Endodermal cell (in vitro differentiated cells): ENCODE measurements around the gene RFX4. TPM values are rescaled to one million over a fixed set of nuclear protein-coding genes. Genes with fewer than 3 reads are reported as not detected.
A peak's percentile ranks its signal among the peaks of the same experiment; 100 is the strongest.

Experiments used
- DNase-seq: peaks from one replicate; pipeline ENCODE4 v3.0.0-alpha.2; 2017
- H3K27ac ChIP-seq: 2 replicates; pipeline ENCODE4 v1.5.1; 2013; ENCODE audit warnings: mild to moderate bottlenecking, low read depth, low read length, moderate library complexity
- H3K27me3 ChIP-seq: 2 replicates; pipeline ENCODE4 v1.6.1; 2013; ENCODE audit warnings: mild to moderate bottlenecking, low read length, moderate library complexity; ENCODE audit not compliant: insufficient read depth, control insufficient read depth, poor library complexity, severe bottlenecking
- H3K36me3 ChIP-seq: 2 replicates; pipeline ENCODE4 v1.7.0; 2013; ENCODE audit warnings: mild to moderate bottlenecking, low read length, moderate library complexity; ENCODE audit not compliant: control insufficient read depth, insufficient read depth
- H3K4me1 ChIP-seq: one replicate; pipeline ENCODE4 v1.7.0; 2013; ENCODE audit warnings: low read length; ENCODE audit not compliant: control insufficient read depth, insufficient read depth
- H3K4me3 ChIP-seq: 2 replicates; pipeline ENCODE4 v1.5.1; 2013; ENCODE audit warnings: mild to moderate bottlenecking, low read length, moderate library complexity
- H3K9ac ChIP-seq: 2 replicates; pipeline ENCODE4 v1.6.1; 2013; ENCODE audit warnings: mild to moderate bottlenecking, low read length, moderate library complexity; ENCODE audit not compliant: poor library complexity, severe bottlenecking; ENCODE audit errors: extremely low read depth
- H3K9me3 ChIP-seq: 2 replicates; pipeline ENCODE4 v1.6.1; 2013; ENCODE audit warnings: mild to moderate bottlenecking, low read length, moderate library complexity; ENCODE audit not compliant: control insufficient read depth
- H3K27ac Mint-ChIP-seq: 2 replicates; pipeline ENCODE4 v1.8.0; 2020; ENCODE audit warnings: mixed read lengths
- H3K27me3 Mint-ChIP-seq: 2 replicates; pipeline ENCODE4 v1.8.0; 2021; ENCODE audit warnings: mild to moderate bottlenecking, mixed read lengths; ENCODE audit not compliant: insufficient read depth
- H3K36me3 Mint-ChIP-seq: 2 replicates; pipeline ENCODE4 v1.8.0; 2020; ENCODE audit warnings: low read depth, mixed read lengths
- H3K4me1 Mint-ChIP-seq: 2 replicates; pipeline ENCODE4 v1.8.0; 2020; ENCODE audit warnings: mixed read lengths
- H3K4me3 Mint-ChIP-seq: 2 replicates; pipeline ENCODE4 v1.8.0; 2020; ENCODE audit warnings: mild to moderate bottlenecking, moderate library complexity, mixed read lengths
- H3K9me3 Mint-ChIP-seq: 2 replicates; pipeline ENCODE4 v1.8.0; 2020; ENCODE audit warnings: mild to moderate bottlenecking, mixed read lengths
- WGBS, 2 experiments: methylation state at CpG; one replicate each; pipeline versions ENCODE4 v1.1.5 to v1.1.7; 2013; ENCODE audit warnings: missing lambda C conversion rate in 2 of 2, mixed read lengths in 1 of 2; ENCODE audit not compliant: insufficient coverage in 1 of 2, insufficient read length in 1 of 2; 5-methylcytosine and 5-hydroxymethylcytosine counted together
- total RNA-seq, 2 donors: library from RNA; stranded (reverse); fragmentation: NEBNext Ultra II Directional in 1 of 2; extraction: Animal tissue kit (Norgen Biotek cat#: 25700) in 1 of 2; gene quantifications; 2 replicates in 1 of 2; 3 replicates in 1 of 2; pipeline ENCODE4 v1.2.1, GENCODE V29; 2021
- TF ChIP-seq, protein P1 (sequence below): fragments of 200-600 bp; sonication (generic); conservative IDR thresholded peaks from 2 replicates; pipeline ENCODE4 v1.5.0; 2021; ENCODE audit warnings: antibody characterized with exemption, mild to moderate bottlenecking

The RFX4 gene
- total RNA-seq, 2 donors from 2014 or later: 0.09 to 0.86 TPM

DNA sequence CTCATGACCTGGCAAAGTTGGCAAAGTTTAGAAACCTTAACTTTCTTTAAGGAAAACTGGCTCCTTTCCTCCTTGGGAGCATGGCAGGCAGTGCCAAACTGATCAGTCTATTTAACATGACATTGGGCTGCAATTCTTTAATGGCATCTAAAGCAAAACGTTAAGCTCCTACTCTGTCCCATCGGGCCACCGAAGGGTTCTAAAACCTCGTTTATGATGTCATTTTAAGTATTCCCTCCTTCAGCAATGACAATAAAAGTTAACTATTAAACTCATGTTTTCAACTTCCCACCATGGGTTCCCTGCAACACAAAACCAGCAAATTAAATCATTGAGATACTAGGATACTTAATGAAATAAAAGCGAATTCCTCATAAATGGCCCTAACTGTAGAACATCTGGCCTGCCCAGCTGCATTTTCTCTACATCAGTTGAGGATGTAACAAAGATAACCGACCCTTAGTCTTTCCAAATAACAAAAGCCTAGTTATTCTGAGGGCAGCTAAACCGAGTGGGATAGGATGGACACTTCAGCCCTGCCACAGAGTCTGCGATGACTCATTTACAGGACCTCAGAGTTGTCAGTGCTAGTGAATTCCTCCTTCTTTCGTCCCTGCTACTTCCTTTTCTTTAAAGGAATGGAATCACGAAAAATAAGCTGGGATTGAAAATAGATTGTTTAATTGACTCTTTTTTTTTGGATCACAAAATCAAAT lies 157.2 kb downstream of the RFX4 start:
- peak; percentile 59 for DNase-seq
- Mint-ChIP-seq H3K9me3 (no peaks in the 10 kb centered on the region), H3K4me3 (no peak overlapping the region), H3K36me3 (no peaks in the 10 kb centered on the region), H3K27me3 (no peaks in the 10 kb centered on the region), H3K27ac (no peak overlapping the region), H3K4me1 (peaks cover 23% of the 10 kb centered on the region)
- no peak overlapping the region for H3K4me3 ChIP-seq
- H3K27me3 ChIP-seq: no peaks in the 10 kb centered on the region
- H3K4me1 ChIP-seq: no peaks in the 10 kb centered on the region
- TF ChIP-seq, protein P1, sequence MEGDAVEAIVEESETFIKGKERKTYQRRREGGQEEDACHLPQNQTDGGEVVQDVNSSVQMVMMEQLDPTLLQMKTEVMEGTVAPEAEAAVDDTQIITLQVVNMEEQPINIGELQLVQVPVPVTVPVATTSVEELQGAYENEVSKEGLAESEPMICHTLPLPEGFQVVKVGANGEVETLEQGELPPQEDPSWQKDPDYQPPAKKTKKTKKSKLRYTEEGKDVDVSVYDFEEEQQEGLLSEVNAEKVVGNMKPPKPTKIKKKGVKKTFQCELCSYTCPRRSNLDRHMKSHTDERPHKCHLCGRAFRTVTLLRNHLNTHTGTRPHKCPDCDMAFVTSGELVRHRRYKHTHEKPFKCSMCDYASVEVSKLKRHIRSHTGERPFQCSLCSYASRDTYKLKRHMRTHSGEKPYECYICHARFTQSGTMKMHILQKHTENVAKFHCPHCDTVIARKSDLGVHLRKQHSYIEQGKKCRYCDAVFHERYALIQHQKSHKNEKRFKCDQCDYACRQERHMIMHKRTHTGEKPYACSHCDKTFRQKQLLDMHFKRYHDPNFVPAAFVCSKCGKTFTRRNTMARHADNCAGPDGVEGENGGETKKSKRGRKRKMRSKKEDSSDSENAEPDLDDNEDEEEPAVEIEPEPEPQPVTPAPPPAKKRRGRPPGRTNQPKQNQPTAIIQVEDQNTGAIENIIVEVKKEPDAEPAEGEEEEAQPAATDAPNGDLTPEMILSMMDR: no peak
- no peak overlapping the region for H3K9ac ChIP-seq
- no peaks in the 10 kb centered on the region for H3K9me3 ChIP-seq
- H3K27ac ChIP-seq: no peak overlapping the region
- H3K36me3 ChIP-seq: no peaks in the 10 kb centered on the region
- 52 to 75% methylated on average over 6 to 10 of the region's 10 CpGs for WGBS, 2 experiments

DNA sequence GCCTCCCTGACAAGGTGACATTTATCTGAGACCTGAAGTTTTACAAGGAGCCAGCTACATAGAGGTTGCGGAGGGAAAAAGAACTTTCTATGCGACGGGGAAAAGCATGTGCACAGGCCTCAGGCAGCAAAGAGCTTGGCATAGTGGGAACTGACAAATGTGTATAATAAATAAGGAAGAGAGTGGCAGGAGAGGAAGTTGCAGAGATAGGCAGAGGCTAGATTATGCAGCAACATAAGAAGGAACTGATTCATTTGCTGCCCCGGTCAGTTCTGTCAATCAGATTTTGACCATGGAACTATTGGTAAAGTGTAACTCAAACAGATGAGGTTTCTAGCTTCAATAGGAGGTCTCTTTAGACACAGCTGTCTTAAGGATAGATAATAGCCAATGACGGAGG lies 158.0 kb downstream of the RFX4 start:
- Histone ChIP-seq H3K4me1 (no peaks in the 10 kb centered on the region), H3K36me3 (no peaks in the 10 kb centered on the region), H3K4me3 (no peak overlapping the region), H3K9ac (no peak overlapping the region), H3K27me3 (no peaks in the 10 kb centered on the region), H3K27ac (no peak overlapping the region), H3K9me3 (no peaks in the 10 kb centered on the region)
- Mint-ChIP-seq H3K9me3 (no peaks in the 10 kb centered on the region), H3K4me3 (no peak overlapping the region), H3K36me3 (no peaks in the 10 kb centered on the region), H3K27me3 (no peaks in the 10 kb centered on the region), H3K4me1 (peaks cover 23% of the 10 kb centered on the region), H3K27ac (no peak overlapping the region)
- DNase-seq: no peak
- TF ChIP-seq, protein P1: no peak
- 93 to 96% methylated on average over 4 to 5 of the region's 5 CpGs for WGBS, 2 experiments

DNA sequence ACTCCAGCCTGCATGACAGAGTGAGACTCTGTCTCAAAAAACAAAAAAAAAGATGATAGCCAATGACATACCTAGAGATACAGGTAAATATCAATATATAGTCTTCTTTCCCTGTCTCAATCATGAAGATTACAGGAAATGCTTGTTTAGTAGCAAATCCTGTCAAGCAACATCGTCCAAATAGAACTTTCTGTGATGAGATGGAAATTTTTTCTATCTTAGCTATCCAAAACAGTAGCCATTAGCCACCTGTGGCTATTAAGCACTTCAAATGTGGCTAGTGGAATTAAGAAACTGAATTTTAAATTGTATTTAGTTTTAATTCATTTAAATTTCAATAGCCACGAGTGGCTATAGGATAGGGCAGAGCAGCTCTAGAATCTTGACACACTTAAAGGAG lies 158.4 kb downstream of the RFX4 start:
- no peaks in the 10 kb centered on the region for H3K4me1 ChIP-seq
- WGBS, 2 experiments: 80 to 87% methylated on average over 1 to 2 of the region's 2 CpGs
- Mint-ChIP-seq H3K4me1 (peaks cover 23% of the 10 kb centered on the region), H3K27ac (no peak overlapping the region), H3K9me3 (no peaks in the 10 kb centered on the region), H3K4me3 (no peak overlapping the region), H3K36me3 (no peaks in the 10 kb centered on the region), H3K27me3 (no peaks in the 10 kb centered on the region)
- H3K27ac ChIP-seq: no peak overlapping the region
- no peaks in the 10 kb centered on the region for H3K9me3 ChIP-seq
- TF ChIP-seq, protein P1: no peak
- no peak overlapping the region for H3K9ac ChIP-seq
- no peaks in the 10 kb centered on the region for H3K36me3 ChIP-seq
- no peak for DNase-seq
- no peaks in the 10 kb centered on the region for H3K27me3 ChIP-seq
- no peak overlapping the region for H3K4me3 ChIP-seq
